Neuronal stem cell (in vitro differentiated cells): ENCODE data around the gene NFASC.
A peak's percentile ranks its signal among the peaks of the same experiment; 100 is the strongest.

Experiments used
- DNase-seq: peaks from one replicate; pipeline ENCODE4 v3.0.0-alpha.2; 2013; ENCODE audit warnings: low spot score
- H2AFZ ChIP-seq: one replicate; pipeline ENCODE4 v1.6.1; 2013; ENCODE audit warnings: mild to moderate bottlenecking, low read length, inconsistent platforms
- H2AK5ac ChIP-seq: 2 replicates; pipeline ENCODE4 v1.6.1; 2013; ENCODE audit warnings: low read depth, mild to moderate bottlenecking, inconsistent platforms, low read length, moderate library complexity, mixed read lengths
- H2BK120ac ChIP-seq: 2 replicates; pipeline ENCODE4 v1.6.1; 2013; ENCODE audit warnings: low read depth, mild to moderate bottlenecking, inconsistent platforms, low read length, moderate library complexity, mixed read lengths
- H2BK12ac ChIP-seq: one replicate; pipeline ENCODE4 v1.6.1; 2013; ENCODE audit warnings: low read length, inconsistent platforms
- H2BK15ac ChIP-seq: 2 replicates; pipeline ENCODE4 v1.6.1; 2013; ENCODE audit warnings: mild to moderate bottlenecking, low read length, inconsistent platforms, mixed read lengths
- H2BK5ac ChIP-seq: one replicate; pipeline ENCODE4 v1.6.1; 2013; ENCODE audit warnings: inconsistent platforms, mild to moderate bottlenecking, low read length, moderate library complexity
- H3K14ac ChIP-seq: one replicate; pipeline ENCODE4 v1.6.1; 2013; ENCODE audit warnings: low read length, inconsistent platforms
- H3K18ac ChIP-seq: 2 replicates; pipeline ENCODE4 v1.6.1; 2013; ENCODE audit warnings: low read length, inconsistent platforms
- H3K23ac ChIP-seq: 2 replicates; pipeline ENCODE4 v1.6.1; 2013; ENCODE audit warnings: low read depth, mild to moderate bottlenecking, mixed read lengths, low read length, inconsistent platforms; ENCODE audit not compliant: poor library complexity
- H3K27ac ChIP-seq: replicated peaks from 3 replicates; pipeline ENCODE4 v1.5.1; 2013; ENCODE audit warnings: low read length, inconsistent platforms
- H3K27me3 ChIP-seq, 3 experiments: 2 replicates each; pipeline ENCODE4 v1.6.1; 2013; ENCODE audit warnings: low read length in 3 of 3, mild to moderate bottlenecking in 2 of 3, inconsistent platforms in 1 of 3, low read depth in 1 of 3, mixed read lengths in 1 of 3, moderate library complexity in 1 of 3; ENCODE audit not compliant: control insufficient read depth in 3 of 3, insufficient read depth in 3 of 3
- H3K36me3 ChIP-seq, 2 donors: replicated peaks in 1 of 2; 2 replicates each; pipeline ENCODE4 v1.6.1; 2013; ENCODE audit warnings: low read length in 2 of 2; ENCODE audit not compliant: control insufficient read depth in 2 of 2, insufficient read depth in 2 of 2
- H3K4ac ChIP-seq: 2 replicates; pipeline ENCODE4 v1.6.1; 2013; ENCODE audit warnings: inconsistent platforms, mild to moderate bottlenecking, low read length, moderate library complexity
- H3K4me1 ChIP-seq, 2 donors: 1 replicate in 1 of 2; 2 replicates in 1 of 2; pipeline ENCODE4 v1.6.1; 2013; ENCODE audit warnings: low read length in 2 of 2, low read depth in 1 of 2; ENCODE audit not compliant: control insufficient read depth in 2 of 2, insufficient read depth in 1 of 2
- H3K4me2 ChIP-seq: one replicate; pipeline ENCODE4 v1.6.1; 2013; ENCODE audit warnings: mild to moderate bottlenecking, low read length, inconsistent platforms; ENCODE audit not compliant: insufficient read depth, poor library complexity, severe bottlenecking
- H3K4me3 ChIP-seq, 2 donors: 2 replicates each; pipeline ENCODE4 v1.5.1; 2013; ENCODE audit warnings: low read length in 2 of 2, mild to moderate bottlenecking in 2 of 2, inconsistent platforms in 1 of 2, moderate library complexity in 1 of 2
- H3K79me1 ChIP-seq: one replicate; pipeline ENCODE4 v1.6.1; 2013; ENCODE audit warnings: low read depth, mild to moderate bottlenecking, inconsistent platforms, low read length, moderate library complexity
- H3K9ac ChIP-seq: one replicate; pipeline ENCODE4 v1.6.1; 2013; ENCODE audit warnings: mild to moderate bottlenecking, low read depth, low read length, inconsistent platforms; ENCODE audit not compliant: poor library complexity
- H3K9me3 ChIP-seq, 2 donors: replicated peaks in 1 of 2; 2 replicates each; pipeline versions ENCODE3 to v1.6.1; 2013; ENCODE audit warnings: low read length in 2 of 2, mild to moderate bottlenecking in 2 of 2, inconsistent platforms in 1 of 2, low read depth in 1 of 2, mixed read lengths in 1 of 2, moderate library complexity in 1 of 2; ENCODE audit not compliant: control insufficient read depth in 2 of 2, insufficient read depth in 1 of 2
- H4K8ac ChIP-seq: one replicate; pipeline ENCODE4 v1.6.1; 2013; ENCODE audit warnings: low read depth, mild to moderate bottlenecking, inconsistent platforms, low read length, moderate library complexity
- H4K91ac ChIP-seq: one replicate; pipeline ENCODE4 v1.6.1; 2013; ENCODE audit warnings: low read length, low read depth, mild to moderate bottlenecking, inconsistent platforms; ENCODE audit not compliant: poor library complexity
- WGBS, 2 donors: extraction: QIAGEN DNeasy Blood & Tissue Kit; methylation state at CpG; one replicate each; pipeline ENCODE4 v1.1.7; 2013; ENCODE audit warnings: missing lambda C conversion rate in 2 of 2, mixed read lengths in 1 of 2; ENCODE audit not compliant: insufficient read length in 2 of 2, insufficient replicate concordance in 1 of 2; ENCODE audit errors: extremely low coverage in 2 of 2; 5-methylcytosine and 5-hydroxymethylcytosine counted together

NFASC gene

GRCh38 chr1:205041001-205041715 lies 170.5 kb downstream of the NFASC start:
- H2BK120ac ChIP-seq = no peak overlapping the region
- no peak overlapping the region for H2BK15ac ChIP-seq
- no peak overlapping the region for H3K4me2 ChIP-seq
- peaks cover 0 to 87% (median 20%) of the 10 kb centered on the region in 3 experiments for H3K27me3 ChIP-seq
- H3K14ac ChIP-seq = no peak overlapping the region
- H2AK5ac ChIP-seq = no peak overlapping the region
- no peak overlapping the region for H4K8ac ChIP-seq
- H4K91ac ChIP-seq = no peak overlapping the region
- WGBS, 2 donors = no CpG with 5 or more reads among the region's 4 CpGs
- H3K23ac ChIP-seq = no peak overlapping the region
- H2BK5ac ChIP-seq = no peak overlapping the region
- no peak overlapping the region for H2AFZ ChIP-seq
- H3K36me3 ChIP-seq = no peaks in the 10 kb centered on the region
- H3K9ac ChIP-seq = no peak overlapping the region
- H2BK12ac ChIP-seq = no peak overlapping the region
- no peak overlapping the region for H3K4ac ChIP-seq
- no peak overlapping the region for H3K27ac ChIP-seq
- no peak overlapping the region for H3K4me3 ChIP-seq
- no peaks in the 10 kb centered on the region for H3K9me3 ChIP-seq
- no peaks in the 10 kb centered on the region for H3K79me1 ChIP-seq
- no peak overlapping the region for H3K18ac ChIP-seq
- DNase-seq = no peak
- H3K4me1 ChIP-seq = peaks cover 0 to 17% of the 10 kb centered on the region in 2 donors

GRCh38 chr1:205041998-205042910 lies 171.6 kb downstream of the NFASC start:
- no peak overlapping the region for H3K4me3 ChIP-seq
- WGBS, 2 donors = no CpG with 5 or more reads among the region's 16 CpGs

GRCh38 chr1:205042911-205043806 lies 172.5 kb downstream of the NFASC start, which contains the start of gene CNTN2:
Gene CNTN2, plus strand, starts transcription at chr1:205043212. Its CDS starts 9,974 bp downstream, at chr1:205053186.
- no peaks in the 10 kb centered on the region for H3K36me3 ChIP-seq
- H2AFZ ChIP-seq = peak within 1 kb of the TSS; percentile 71
- H3K9ac ChIP-seq = peak within 1 kb of the TSS; percentile 61
- H2BK120ac ChIP-seq = peak within 1 kb of the TSS; percentile 57
- H3K4me1 ChIP-seq = peaks cover 0 to 20% of the 10 kb centered on the region in 2 donors
- H3K14ac ChIP-seq = peak within 1 kb of the TSS; percentile 66
- no peaks in the 10 kb centered on the region for H3K9me3 ChIP-seq
- no peak within 1 kb of the TSS for H2BK12ac ChIP-seq
- H3K23ac ChIP-seq = peak within 1 kb of the TSS; percentile 51
- H4K8ac ChIP-seq = no peak within 1 kb of the TSS
- peak within 1 kb of the TSS; percentile 58 for H3K4me2 ChIP-seq
- peak within 1 kb of the TSS in 1 of 2 donors; percentile 18 for H3K4me3 ChIP-seq
- peak within 1 kb of the TSS; percentile 76 for H3K18ac ChIP-seq
- DNase-seq = no peak
- H3K4ac ChIP-seq = no peak within 1 kb of the TSS
- peak within 1 kb of the TSS; percentile 67 for H2BK5ac ChIP-seq
- no peak within 1 kb of the TSS for H3K27ac ChIP-seq
- no peak within 1 kb of the TSS for H4K91ac ChIP-seq
- no CpG with 5 or more reads among the region's 53 CpGs for WGBS, 2 donors
- H3K79me1 ChIP-seq = no peaks in the 10 kb centered on the region
- H3K27me3 ChIP-seq = peaks cover 0 to 98% (median 22%) of the 10 kb centered on the region in 3 experiments
- H2BK15ac ChIP-seq = peak within 1 kb of the TSS; percentile 33
- peak within 1 kb of the TSS; percentile 65 for H2AK5ac ChIP-seq

More at GRCh38 chr1:205041998-205042910, 171.6 kb downstream of the NFASC start:
- no peak overlapping the region for H3K27ac ChIP-seq
- H2BK5ac ChIP-seq = no peak overlapping the region
- H3K23ac ChIP-seq = peak overlapping the region; percentile 31
- H3K4me2 ChIP-seq = peak overlapping the region; percentile 58
- no peak overlapping the region for H2AFZ ChIP-seq
- no peak overlapping the region for H4K91ac ChIP-seq
- H3K14ac ChIP-seq = peak overlapping the region; percentile 66
- H3K4ac ChIP-seq = no peak overlapping the region
- H3K18ac ChIP-seq = peak overlapping the region; percentile 69
- no peaks in the 10 kb centered on the region for H3K36me3 ChIP-seq
- no peak overlapping the region for H2BK120ac ChIP-seq
- H2AK5ac ChIP-seq = peak overlapping the region; percentile 58
- no peaks in the 10 kb centered on the region for H3K9me3 ChIP-seq
- peak overlapping the region; percentile 33 for H2BK15ac ChIP-seq
- no peaks in the 10 kb centered on the region for H3K79me1 ChIP-seq
- no peak for DNase-seq
- H3K9ac ChIP-seq = peak overlapping the region; percentile 46
- H3K27me3 ChIP-seq = peaks cover 0 to 90% (median 22%) of the 10 kb centered on the region in 3 experiments
- H2BK12ac ChIP-seq = no peak overlapping the region
- peaks cover 0 to 20% of the 10 kb centered on the region in 2 donors for H3K4me1 ChIP-seq
- no peak overlapping the region for H4K8ac ChIP-seq
